Measurements from ENCODE around the gene HNMT.

HNMT gene

DNA sequence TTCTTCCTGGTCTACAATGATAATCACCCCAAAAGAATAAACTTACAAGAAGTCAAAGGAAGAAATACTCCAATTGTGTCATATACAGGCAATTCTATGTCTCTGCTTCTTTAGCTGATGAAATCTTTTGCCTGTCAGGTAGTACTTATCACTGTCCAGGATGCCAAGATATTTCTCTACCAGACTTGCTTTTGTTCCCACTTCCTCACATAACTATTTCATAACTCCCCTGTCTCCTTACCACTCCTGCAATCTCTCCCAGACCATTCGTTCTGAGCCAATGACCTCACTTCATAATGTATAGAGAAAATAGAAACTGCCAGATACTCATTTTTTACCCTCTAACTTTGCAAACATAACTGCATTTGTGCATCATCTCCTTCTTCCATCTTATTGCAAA lies 39.1 kb downstream of the HNMT start:
- no peak overlapping the region for H3K4me2 ChIP-seq
- H3K27me3 ChIP-seq (ENCODE audit: insufficient read depth, low read depth), result no peaks in the 10 kb centered on the region
- no peaks in the 10 kb centered on the region for H3K79me2 ChIP-seq (ENCODE audit: insufficient read depth, low read depth)
- H3K27ac ChIP-seq, result no peak overlapping the region
- H2AFZ ChIP-seq (ENCODE audit: low read depth), result no peak overlapping the region
- H3K4me1 ChIP-seq (ENCODE audit: low read depth, poor library complexity, severe bottlenecking), result no peaks in the 10 kb centered on the region
- TF ChIP-seq, protein P1, sequence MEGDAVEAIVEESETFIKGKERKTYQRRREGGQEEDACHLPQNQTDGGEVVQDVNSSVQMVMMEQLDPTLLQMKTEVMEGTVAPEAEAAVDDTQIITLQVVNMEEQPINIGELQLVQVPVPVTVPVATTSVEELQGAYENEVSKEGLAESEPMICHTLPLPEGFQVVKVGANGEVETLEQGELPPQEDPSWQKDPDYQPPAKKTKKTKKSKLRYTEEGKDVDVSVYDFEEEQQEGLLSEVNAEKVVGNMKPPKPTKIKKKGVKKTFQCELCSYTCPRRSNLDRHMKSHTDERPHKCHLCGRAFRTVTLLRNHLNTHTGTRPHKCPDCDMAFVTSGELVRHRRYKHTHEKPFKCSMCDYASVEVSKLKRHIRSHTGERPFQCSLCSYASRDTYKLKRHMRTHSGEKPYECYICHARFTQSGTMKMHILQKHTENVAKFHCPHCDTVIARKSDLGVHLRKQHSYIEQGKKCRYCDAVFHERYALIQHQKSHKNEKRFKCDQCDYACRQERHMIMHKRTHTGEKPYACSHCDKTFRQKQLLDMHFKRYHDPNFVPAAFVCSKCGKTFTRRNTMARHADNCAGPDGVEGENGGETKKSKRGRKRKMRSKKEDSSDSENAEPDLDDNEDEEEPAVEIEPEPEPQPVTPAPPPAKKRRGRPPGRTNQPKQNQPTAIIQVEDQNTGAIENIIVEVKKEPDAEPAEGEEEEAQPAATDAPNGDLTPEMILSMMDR (conservative IDR thresholded peaks at IDR 0.05; ENCODE audit: low read depth, low read length), result no peak
- H3K36me3 ChIP-seq (ENCODE audit: insufficient read depth), result no peaks in the 10 kb centered on the region
- no peak overlapping the region for H3K4me3 ChIP-seq (IDR thresholded peaks at IDR 0.05; ENCODE audit: insufficient read depth, low read depth, low read length)
- no peak overlapping the region for H3K9ac ChIP-seq
- H4K20me1 ChIP-seq (ENCODE audit: insufficient read depth), result no peaks in the 10 kb centered on the region

DNA sequence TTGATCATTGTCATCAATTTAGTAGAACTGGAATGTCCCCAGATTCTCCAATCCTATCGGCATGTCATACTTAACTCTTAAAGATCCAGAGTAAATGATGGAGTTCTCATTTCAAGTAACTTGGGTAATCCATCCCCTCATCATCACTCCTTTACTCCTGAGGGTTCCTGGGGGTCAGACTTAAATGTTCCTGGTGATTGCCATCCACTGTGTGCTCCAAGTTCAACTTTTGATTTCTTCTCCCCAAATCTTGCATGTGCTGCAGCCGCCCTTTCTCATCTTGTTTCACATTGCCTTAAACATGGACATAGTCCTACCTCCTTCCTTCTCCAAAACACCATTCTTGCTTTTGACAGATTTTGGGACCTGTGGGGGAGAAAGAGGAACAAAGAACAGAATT lies 43.2 kb downstream of the HNMT start:
- Histone ChIP-seq H3K9ac (no peak overlapping the region), H3K79me2 (ENCODE audit: insufficient read depth, low read depth) (no peaks in the 10 kb centered on the region), H3K4me2 (no peak overlapping the region), H2AFZ (ENCODE audit: low read depth) (no peak overlapping the region), H3K4me3 (IDR thresholded peaks at IDR 0.05; ENCODE audit: insufficient read depth, low read depth, low read length) (no peak overlapping the region), H3K27me3 (ENCODE audit: insufficient read depth, low read depth) (no peaks in the 10 kb centered on the region), H3K27ac (no peak overlapping the region), H3K36me3 (ENCODE audit: insufficient read depth) (no peaks in the 10 kb centered on the region), H4K20me1 (ENCODE audit: insufficient read depth) (no peaks in the 10 kb centered on the region), H3K4me1 (ENCODE audit: low read depth, poor library complexity, severe bottlenecking) (no peaks in the 10 kb centered on the region)
- TF ChIP-seq, protein P1 (conservative IDR thresholded peaks at IDR 0.05; ENCODE audit: low read depth, low read length), result no peak

DNA sequence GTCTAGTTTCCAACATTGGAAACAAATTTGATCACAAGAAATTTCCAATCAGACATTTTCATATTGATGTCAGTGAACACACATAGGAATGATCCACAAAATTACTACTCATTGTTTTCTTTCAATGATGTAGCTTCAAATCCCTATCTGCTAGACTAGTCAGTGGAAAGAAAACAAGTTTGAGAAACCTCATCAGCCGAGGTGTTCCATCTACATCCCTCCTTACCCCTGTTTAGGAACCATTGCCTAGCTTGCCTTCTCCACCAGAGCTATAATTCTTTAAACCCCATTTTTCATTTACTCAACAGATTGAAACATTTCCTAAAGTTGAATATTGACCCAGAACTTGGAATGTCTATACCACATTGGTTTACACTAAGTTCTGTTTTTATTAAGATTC lies 45.3 kb downstream of the HNMT start:
- no peaks in the 10 kb centered on the region for H3K27me3 ChIP-seq (ENCODE audit: insufficient read depth, low read depth)

DNA sequence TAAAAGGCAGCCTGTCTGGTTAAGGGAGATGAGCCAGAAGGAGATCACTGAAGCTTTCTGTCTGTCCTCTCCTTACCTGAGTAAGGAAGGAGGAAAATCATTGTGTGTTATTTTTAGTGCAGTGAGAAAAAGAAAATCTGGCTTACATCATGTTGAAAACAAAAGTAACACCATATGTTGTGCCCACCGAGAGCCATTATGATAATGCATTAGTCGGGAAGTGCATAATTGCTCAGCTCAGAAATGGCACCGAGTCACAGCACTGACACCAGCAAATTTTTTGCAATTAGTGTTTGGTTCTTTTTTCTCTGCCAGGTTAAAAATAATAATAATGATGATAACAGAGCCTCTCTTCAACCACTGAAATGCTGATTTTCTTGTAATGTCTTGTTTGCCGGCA lies 46.6 kb downstream of the HNMT start:
- no peak overlapping the region for H3K4me2 ChIP-seq
- H3K9ac ChIP-seq, result no peak overlapping the region
- no peak overlapping the region for H3K4me3 ChIP-seq (IDR thresholded peaks at IDR 0.05; ENCODE audit: insufficient read depth, low read depth, low read length)
- no peaks in the 10 kb centered on the region for H3K79me2 ChIP-seq (ENCODE audit: insufficient read depth, low read depth)
- TF ChIP-seq, protein P1 (conservative IDR thresholded peaks at IDR 0.05; ENCODE audit: low read depth, low read length), result no peak
- H3K27me3 ChIP-seq (ENCODE audit: insufficient read depth, low read depth), result no peaks in the 10 kb centered on the region
- no peaks in the 10 kb centered on the region for H4K20me1 ChIP-seq (ENCODE audit: insufficient read depth)
- no peak overlapping the region for H2AFZ ChIP-seq (ENCODE audit: low read depth)
- no peaks in the 10 kb centered on the region for H3K36me3 ChIP-seq (ENCODE audit: insufficient read depth)
- no peak overlapping the region for H3K27ac ChIP-seq
- no peaks in the 10 kb centered on the region for H3K4me1 ChIP-seq (ENCODE audit: low read depth, poor library complexity, severe bottlenecking)

More for the DNA sequence above, 45.3 kb downstream of the HNMT start:
- Histone ChIP-seq H3K27ac (no peak overlapping the region), H3K4me3 (IDR thresholded peaks at IDR 0.05; ENCODE audit: insufficient read depth, low read depth, low read length) (no peak overlapping the region), H3K9ac (no peak overlapping the region), H3K36me3 (ENCODE audit: insufficient read depth) (no peaks in the 10 kb centered on the region), H2AFZ (ENCODE audit: low read depth) (no peak overlapping the region), H3K4me2 (no peak overlapping the region), H3K4me1 (ENCODE audit: low read depth, poor library complexity, severe bottlenecking) (no peaks in the 10 kb centered on the region), H4K20me1 (ENCODE audit: insufficient read depth) (no peaks in the 10 kb centered on the region), H3K79me2 (ENCODE audit: insufficient read depth, low read depth) (no peaks in the 10 kb centered on the region)
- TF ChIP-seq, protein P1 (conservative IDR thresholded peaks at IDR 0.05; ENCODE audit: low read depth, low read length), result no peak

All from KMS-11 (cell line).